Esophagus squamous epithelium (tissue), 4 donors: ENCODE data around the gene GRK2.

Source experiments
- CTCF ChIP-seq, 6 experiments: fragments of 450-650 bp in 4 of 6; fragments of 200-600 bp in 2 of 6; sonication (generic) in 2 of 6; IDR thresholded peaks; one replicate each; pipeline ENCODE4 v1.5.1; 2016 to 2019; ENCODE audit warnings: antibody characterized with exemption in 6 of 6, mild to moderate bottlenecking in 4 of 6, moderate library complexity in 4 of 6
- POLR2A ChIP-seq, 4 donors: fragments of 450-650 bp; IDR thresholded peaks; one replicate each; pipeline ENCODE4 v1.6.1; 2017; ENCODE audit warnings: antibody characterized with exemption in 4 of 4, mild to moderate bottlenecking in 4 of 4, moderate library complexity in 3 of 4

- no peak for TF ChIP-seq CTCF (IDR thresholded peaks at IDR 0.05)
- no peak for TF ChIP-seq POLR2A (IDR thresholded peaks at IDR 0.05)
Measured at GRCh38 chr11:67280341-67280787, 14.1 kb downstream of the GRK2 start.
